MM.1S (cell line): ENCODE measurements around the gene RND1.

Experiments
- DNase-seq: peaks from one replicate; pipeline ENCODE4 v3.0.0-alpha.2; 2015
- H2AFZ ChIP-seq: fragments of 300-600 bp; sonication (generic); 2 replicates; pipeline ENCODE4 v1.6.0; 2016; ENCODE audit warnings: antibody characterized with exemption, low read length
- H3F3A ChIP-seq: fragments of 300-600 bp; sonication (generic); 2 replicates; pipeline ENCODE4 v1.6.1; 2016; ENCODE audit warnings: mild to moderate bottlenecking, antibody characterized with exemption, low read length, moderate library complexity, mixed read lengths; ENCODE audit not compliant: insufficient read depth
- H3K27ac ChIP-seq: fragments of 300-600 bp; sonication (generic); 2 replicates; pipeline ENCODE4 v1.5.1; 2016; ENCODE audit warnings: mild to moderate bottlenecking, low read length
- H3K27me3 ChIP-seq: fragments of 300-600 bp; sonication (generic); replicated peaks from 2 replicates; pipeline ENCODE4 v1.6.0; 2016; ENCODE audit warnings: low read length; ENCODE audit not compliant: insufficient read depth
- H3K36me3 ChIP-seq: fragments of 300-600 bp; sonication (generic); replicated peaks from 2 replicates; pipeline ENCODE4 v1.6.1; 2016; ENCODE audit warnings: mild to moderate bottlenecking, low read length, mixed read lengths; ENCODE audit not compliant: insufficient read depth
- H3K4me1 ChIP-seq: fragments of 300-600 bp; sonication (generic); 2 replicates; pipeline ENCODE4 v1.6.1; 2016; ENCODE audit warnings: low read length, mixed read lengths
- H3K4me2 ChIP-seq: fragments of 300-600 bp; sonication (generic); 2 replicates; pipeline ENCODE4 v1.6.0; 2016; ENCODE audit warnings: low read depth, low read length
- H3K4me3 ChIP-seq: fragments of 300-600 bp; sonication (generic); 2 replicates; pipeline ENCODE4 v1.5.1; 2016; ENCODE audit warnings: low read length, mixed read lengths
- H3K79me2 ChIP-seq: fragments of 300-600 bp; sonication (generic); 2 replicates; pipeline ENCODE4 v1.6.1; 2016; ENCODE audit warnings: mixed run types, low read length, mixed read lengths
- H3K9ac ChIP-seq: fragments of 300-600 bp; sonication (generic); 2 replicates; pipeline ENCODE4 v1.6.1; 2016; ENCODE audit warnings: low read length, mixed read lengths
- H3K9me2 ChIP-seq: fragments of 300-600 bp; sonication (generic); replicated peaks from 2 replicates; pipeline ENCODE4 v1.6.1; 2016; ENCODE audit warnings: mild to moderate bottlenecking, low read length, mixed read lengths; ENCODE audit not compliant: insufficient read depth
- H3K9me3 ChIP-seq: fragments of 300-600 bp; sonication (generic); replicated peaks from 2 replicates; pipeline ENCODE4 v1.6.1; 2016; ENCODE audit warnings: mild to moderate bottlenecking, low read length, mixed read lengths; ENCODE audit not compliant: insufficient read depth
- H4K20me1 ChIP-seq: fragments of 300-600 bp; sonication (generic); 2 replicates; pipeline ENCODE4 v1.6.1; 2016; ENCODE audit warnings: mild to moderate bottlenecking, low read length, moderate library complexity, mixed read lengths; ENCODE audit not compliant: insufficient read depth
- EZH2 ChIP-seq: fragments of 300-600 bp; sonication (generic); optimal IDR thresholded peaks from 2 replicates; pipeline ENCODE3; 2017; ENCODE audit warnings: low read depth, mild to moderate bottlenecking, antibody characterized with exemption, low read length, mixed read lengths
- EZH2phosphoT487 ChIP-seq: fragments of 300-600 bp; sonication (generic); IDR thresholded peaks from 2 replicates; pipeline ENCODE4 v1.6.1; 2018; ENCODE audit warnings: antibody characterized with exemption, low read length
- TF ChIP-seq, protein P1 (sequence below): fragments of 300-600 bp; sonication (generic); IDR thresholded peaks from 2 replicates; pipeline ENCODE4 v1.5.1; 2016; ENCODE audit warnings: antibody characterized with exemption, low read length, mixed read lengths

Gene RND1

DNA sequence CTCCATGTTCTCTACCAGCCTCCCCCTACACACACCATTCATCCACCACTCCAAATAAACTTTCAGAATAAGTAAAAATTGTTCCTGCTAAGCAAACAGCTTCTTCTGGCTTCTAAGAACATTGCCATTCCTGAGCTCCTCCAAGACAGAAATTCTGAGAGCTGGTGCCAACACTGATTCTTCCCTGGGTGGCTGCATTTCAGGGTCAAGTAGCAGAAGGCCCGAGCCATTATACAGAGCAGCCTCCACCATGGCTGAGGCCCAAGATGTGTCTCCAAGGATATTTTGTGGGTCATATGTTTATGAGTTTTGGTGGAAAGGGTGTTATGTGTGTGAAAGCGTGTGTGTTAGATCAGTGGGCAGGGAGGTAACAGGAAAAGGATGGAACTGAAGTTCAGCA is 3.5 kb upstream of the RND1 start:
- H3K27ac ChIP-seq, result no peak overlapping the region
- no peaks in the 10 kb centered on the region for H4K20me1 ChIP-seq
- H3K27me3 ChIP-seq, result no peaks in the 10 kb centered on the region
- TF ChIP-seq EZH2phosphoT487, result no peak
- no peak for TF ChIP-seq EZH2
- TF ChIP-seq, protein P1, sequence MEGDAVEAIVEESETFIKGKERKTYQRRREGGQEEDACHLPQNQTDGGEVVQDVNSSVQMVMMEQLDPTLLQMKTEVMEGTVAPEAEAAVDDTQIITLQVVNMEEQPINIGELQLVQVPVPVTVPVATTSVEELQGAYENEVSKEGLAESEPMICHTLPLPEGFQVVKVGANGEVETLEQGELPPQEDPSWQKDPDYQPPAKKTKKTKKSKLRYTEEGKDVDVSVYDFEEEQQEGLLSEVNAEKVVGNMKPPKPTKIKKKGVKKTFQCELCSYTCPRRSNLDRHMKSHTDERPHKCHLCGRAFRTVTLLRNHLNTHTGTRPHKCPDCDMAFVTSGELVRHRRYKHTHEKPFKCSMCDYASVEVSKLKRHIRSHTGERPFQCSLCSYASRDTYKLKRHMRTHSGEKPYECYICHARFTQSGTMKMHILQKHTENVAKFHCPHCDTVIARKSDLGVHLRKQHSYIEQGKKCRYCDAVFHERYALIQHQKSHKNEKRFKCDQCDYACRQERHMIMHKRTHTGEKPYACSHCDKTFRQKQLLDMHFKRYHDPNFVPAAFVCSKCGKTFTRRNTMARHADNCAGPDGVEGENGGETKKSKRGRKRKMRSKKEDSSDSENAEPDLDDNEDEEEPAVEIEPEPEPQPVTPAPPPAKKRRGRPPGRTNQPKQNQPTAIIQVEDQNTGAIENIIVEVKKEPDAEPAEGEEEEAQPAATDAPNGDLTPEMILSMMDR, result no peak
- no peaks in the 10 kb centered on the region for H3K36me3 ChIP-seq
- H3K9ac ChIP-seq, result no peak overlapping the region
- H3K4me2 ChIP-seq, result no peak overlapping the region
- H3K4me3 ChIP-seq, result no peak overlapping the region
- H3K79me2 ChIP-seq, result peaks cover 6% of the 10 kb centered on the region; the same call in 1 of the 2 replicates
- H2AFZ ChIP-seq, result no peak overlapping the region
- H3K9me2 ChIP-seq, result no peaks in the 10 kb centered on the region
- H3K4me1 ChIP-seq, result peaks cover 7% of the 10 kb centered on the region
- no peaks in the 10 kb centered on the region for H3F3A ChIP-seq
- H3K9me3 ChIP-seq, result no peaks in the 10 kb centered on the region
- no peak for DNase-seq

DNA sequence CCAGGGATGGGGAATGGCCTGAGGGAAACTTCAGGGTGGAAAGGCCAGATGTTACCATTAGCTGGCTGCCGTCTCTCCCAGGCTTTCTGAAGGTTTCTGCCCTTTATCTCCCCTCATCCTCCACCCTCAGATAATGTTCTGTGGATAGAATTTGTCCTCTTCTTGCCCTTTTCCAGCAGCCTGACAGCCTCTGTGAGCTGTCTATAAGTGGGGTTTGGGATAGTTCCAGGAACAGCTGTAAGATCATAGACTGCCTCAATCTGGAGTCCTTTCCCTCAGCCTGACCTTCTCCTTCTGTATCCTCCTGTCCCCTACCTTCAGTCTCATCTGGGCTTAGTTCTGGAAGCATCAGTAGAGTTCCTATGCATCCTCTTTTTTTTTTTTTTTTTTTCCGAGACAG is 2.8 kb upstream of the RND1 start:
- H3K4me3 ChIP-seq, result no peak overlapping the region

DNA sequence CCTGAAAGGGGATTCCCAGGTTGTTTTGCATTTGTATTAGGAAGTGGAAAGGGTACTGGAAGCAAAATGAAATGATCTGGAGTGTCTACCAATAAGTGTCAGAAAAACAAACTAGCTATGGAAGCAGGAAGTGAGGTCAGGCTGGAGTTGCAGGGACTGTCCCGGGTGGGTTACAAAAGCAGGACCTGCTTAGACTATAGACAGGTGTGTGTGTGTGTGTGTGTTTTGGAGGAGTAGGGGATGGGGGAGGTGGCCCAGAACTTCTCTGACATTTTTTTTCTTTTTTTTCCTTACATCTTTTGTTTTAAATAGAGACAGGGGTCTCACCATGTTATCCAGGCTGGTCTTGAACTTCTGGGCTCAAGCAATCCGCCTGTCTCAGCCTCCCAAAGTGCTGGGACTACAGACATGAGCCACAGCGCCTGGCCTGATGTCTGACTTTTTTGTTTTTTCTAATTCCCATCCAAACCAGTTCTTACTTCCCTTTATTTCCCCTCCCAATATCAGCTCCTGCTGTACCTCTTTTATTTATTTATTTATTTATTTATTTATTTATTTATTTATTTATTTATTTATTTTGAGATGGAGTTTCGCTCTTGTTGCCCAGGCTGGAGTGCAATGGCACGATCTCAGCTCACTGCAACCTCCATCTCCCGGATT is 512 bp upstream of the RND1 start:
- H3K27ac ChIP-seq, result peak overlapping the region; percentile 48; the same call in 1 of the 2 replicates
- peak overlapping the region; percentile 72 for H3K4me3 ChIP-seq
- no peaks in the 10 kb centered on the region for H4K20me1 ChIP-seq
- peaks cover 7% of the 10 kb centered on the region for H3K4me1 ChIP-seq
- peaks cover 6% of the 10 kb centered on the region; the same call in 1 of the 2 replicates for H3K79me2 ChIP-seq
- H3K9me3 ChIP-seq, result no peaks in the 10 kb centered on the region
- H3K9ac ChIP-seq, result peak overlapping the region; percentile 28; the same call in 1 of the 2 replicates
- no peak for DNase-seq
- H2AFZ ChIP-seq, result peak overlapping the region; percentile 96
- no peaks in the 10 kb centered on the region for H3K36me3 ChIP-seq
- no peaks in the 10 kb centered on the region for H3K27me3 ChIP-seq
- no peaks in the 10 kb centered on the region for H3F3A ChIP-seq
- no peaks in the 10 kb centered on the region for H3K9me2 ChIP-seq
- H3K4me2 ChIP-seq, result peak overlapping the region; percentile 98
- TF ChIP-seq EZH2, result no peak
- no peak for TF ChIP-seq EZH2phosphoT487
- TF ChIP-seq, protein P1, result no peak

More for the DNA sequence above, 2.8 kb upstream of the RND1 start:
- no peaks in the 10 kb centered on the region for H3K9me3 ChIP-seq
- no peak overlapping the region for H3K27ac ChIP-seq
- H3K79me2 ChIP-seq, result peaks cover 6% of the 10 kb centered on the region; the same call in 1 of the 2 replicates
- H3F3A ChIP-seq, result no peaks in the 10 kb centered on the region
- no peak for DNase-seq
- H3K9ac ChIP-seq, result no peak overlapping the region
- no peaks in the 10 kb centered on the region for H4K20me1 ChIP-seq
- H3K9me2 ChIP-seq, result no peaks in the 10 kb centered on the region
- peaks cover 7% of the 10 kb centered on the region for H3K4me1 ChIP-seq
- no peak overlapping the region for H3K4me2 ChIP-seq
- no peaks in the 10 kb centered on the region for H3K27me3 ChIP-seq
- no peak for TF ChIP-seq EZH2phosphoT487
- no peak for TF ChIP-seq EZH2
- TF ChIP-seq, protein P1, result no peak
- no peak overlapping the region for H2AFZ ChIP-seq
- no peaks in the 10 kb centered on the region for H3K36me3 ChIP-seq
